Activated T-helper 9 cell treated with anti-CD3 and anti-CD28 coated beads, Interleukin-2, amount 50 U/mL, for 16 hours (primary cell): ENCODE results near the gene CEP83.
"Not testable (repeated sequence)": the region's sequence is repeated elsewhere in the genome, so short reads cannot be mapped to it uniquely, and the experiment has no call there.

Experiments
- DNase-seq: peaks from one replicate; pipeline ENCODE4 v3.0.0-alpha.2; 2020; ENCODE audit warnings: low read depth

The CEP83 gene

GRCh38 chr12:94459728-94460615, at the start of gene CEP83:
Gene CEP83 (minus strand): TSS chr12:94459867. CDS start chr12:94412490, 47,377 bp downstream.
- peak; percentile 95 for DNase-seq

GRCh38 chr12:94509317-94509716, 49.6 kb upstream of the CEP83 start:
- DNase-seq: no peak

- DNase-seq: no peak
Observed at GRCh38 chr12:94507455-94507854, 47.8 kb upstream of the CEP83 start.

- DNase-seq: no peak
Observed at GRCh38 chr12:94504386-94504785, 44.7 kb upstream of the CEP83 start.

- DNase-seq: no peak
Observed at GRCh38 chr12:94503619-94504018, 44.0 kb upstream of the CEP83 start.

GRCh38 chr12:94500831-94501567, 41.3 kb upstream of the CEP83 start:
- no peak for DNase-seq

- DNase-seq: no peak
Observed at GRCh38 chr12:94498698-94499097, 39.0 kb upstream of the CEP83 start.

- DNase-seq: no peak
Observed at GRCh38 chr12:94498073-94498472, 38.4 kb upstream of the CEP83 start.

- DNase-seq: no peak
Observed at GRCh38 chr12:94495445-94496115, 35.9 kb upstream of the CEP83 start.

- no peak for DNase-seq
Observed at GRCh38 chr12:94491489-94491888, 31.8 kb upstream of the CEP83 start.

GRCh38 chr12:94488463-94488862, 28.8 kb upstream of the CEP83 start:
- no peak for DNase-seq

GRCh38 chr12:94481734-94482133, 22.1 kb upstream of the CEP83 start:
- DNase-seq: no peak

GRCh38 chr12:94469522-94469921, 9.9 kb upstream of the CEP83 start:
- no peak for DNase-seq

- no peak for DNase-seq
Observed at GRCh38 chr12:94460616-94460959, 921 bp upstream of the CEP83 start.

- DNase-seq: no peak
Observed at GRCh38 chr12:94458877-94459727, 565 bp downstream of the CEP83 start.

- no peak for DNase-seq
Observed at GRCh38 chr12:94457311-94457710, 2.4 kb downstream of the CEP83 start.

GRCh38 chr12:94454318-94454717, 5.3 kb downstream of the CEP83 start:
- not testable (repeated sequence) for DNase-seq

GRCh38 chr12:94445662-94446061, 14.0 kb downstream of the CEP83 start:
- no peak for DNase-seq

- no peak for DNase-seq
Observed at GRCh38 chr12:94437303-94437702, 22.4 kb downstream of the CEP83 start.

GRCh38 chr12:94435511-94435927, 24.1 kb downstream of the CEP83 start:
- no peak for DNase-seq

- no peak for DNase-seq
Observed at GRCh38 chr12:94434171-94434570, 25.5 kb downstream of the CEP83 start.

GRCh38 chr12:94433744-94434143, 25.9 kb downstream of the CEP83 start:
- DNase-seq: no peak
